Motor neuron (in vitro differentiated cells): ENCODE measurements around the gene CCDC157. TPM values are rescaled to one million over a fixed set of nuclear protein-coding genes. Genes with fewer than 3 reads are reported as not detected.

ENCODE experiments used
- ATAC-seq, 8 experiments: fragments of 200-7000 bp; cut with Tn5 transposase; replicated peaks in 6 of 8; 2 replicates each; pipeline ENCODE4 v1.8.0; 2021; ENCODE audit warnings: mild to moderate bottlenecking in 8 of 8, moderate library complexity in 8 of 8
- H3K27ac ChIP-seq, 2 donors: fragments of 250-450 bp; sonication (Bioruptor Pico); 2 replicates each; pipeline ENCODE4 v1.9.0; 2021; ENCODE audit warnings: antibody characterized with exemption in 2 of 2, mild to moderate bottlenecking in 2 of 2, moderate library complexity in 1 of 2
- H3K4me1 ChIP-seq, 2 donors: fragments of 250-450 bp; sonication (Bioruptor Pico); replicated peaks in 1 of 2; 2 replicates each; pipeline ENCODE4 v1.6.1; 2021; ENCODE audit warnings: antibody characterized with exemption in 2 of 2, mild to moderate bottlenecking in 2 of 2, moderate library complexity in 1 of 2
- H3K4me3 ChIP-seq, 5 donors: fragments of 250-450 bp; sonication (Bioruptor Pico); 2 replicates each; pipeline ENCODE4 v1.9.0; 2021; ENCODE audit warnings: antibody characterized with exemption in 5 of 5, mild to moderate bottlenecking in 5 of 5, moderate library complexity in 4 of 5
- WGBS, 10 experiments: fragments of 450-650 bp; shearing (Covaris generic); methylation state at CpG; one replicate each; pipeline ENCODE4 v1.0.0; 2022; 5-methylcytosine and 5-hydroxymethylcytosine counted together
- in situ Hi-C, 9 experiments: fragments of 400-800 bp; cut with MboI; loops; one replicate each; pipeline ENCODE4 v1.15.0; 2021; ENCODE audit warnings: low sequenced_read_pairs in 9 of 9, low pct_unique_long_range_greater_than_20kb in 2 of 9; ENCODE audit not compliant: unreplicated experiment in 9 of 9
- total RNA-seq, 8 experiments: library from RNA; unstranded; fragments of 300-600 nt; gene quantifications; 2 replicates each; pipeline versions ENCODE4 v1.2.3 to v1.2.4, GENCODE V29; 2022

Gene CCDC157
- total RNA-seq, 8 experiments from 2014 or later: 2.0 to 12.8 (median 3.9) TPM

DNA sequence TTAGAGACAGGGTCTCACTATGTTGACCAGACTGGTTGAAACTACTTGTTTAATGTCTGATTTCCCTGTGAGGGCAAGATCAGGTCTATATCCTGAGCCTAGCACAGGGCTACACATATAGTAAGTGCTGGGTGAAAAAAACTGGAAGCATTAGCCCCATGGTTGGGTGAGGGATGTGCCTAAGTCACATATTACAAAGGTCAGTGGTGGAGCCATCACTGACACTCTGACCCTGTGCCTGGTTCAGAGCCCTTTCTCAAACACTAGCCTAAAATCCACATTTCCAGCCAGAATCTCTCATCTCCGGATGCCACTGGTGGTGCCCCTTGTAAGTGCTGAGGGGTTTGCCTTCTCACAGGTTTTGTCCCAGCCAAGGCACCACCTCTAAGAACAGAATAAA is 39.0 kb upstream of the CCDC157 start:
- ATAC-seq: no peak
- in situ Hi-C loops: no loop called here
- Histone ChIP-seq H3K4me1 (no peaks in the 10 kb centered on the region), H3K4me3 (no peak overlapping the region), H3K27ac (no peak overlapping the region)
- 83 to 100% (median 100%) methylated on average over 1 of the region's 1 CpG; no CpG with 5 or more reads in 7 of the 10 experiments for WGBS, 10 experiments

DNA sequence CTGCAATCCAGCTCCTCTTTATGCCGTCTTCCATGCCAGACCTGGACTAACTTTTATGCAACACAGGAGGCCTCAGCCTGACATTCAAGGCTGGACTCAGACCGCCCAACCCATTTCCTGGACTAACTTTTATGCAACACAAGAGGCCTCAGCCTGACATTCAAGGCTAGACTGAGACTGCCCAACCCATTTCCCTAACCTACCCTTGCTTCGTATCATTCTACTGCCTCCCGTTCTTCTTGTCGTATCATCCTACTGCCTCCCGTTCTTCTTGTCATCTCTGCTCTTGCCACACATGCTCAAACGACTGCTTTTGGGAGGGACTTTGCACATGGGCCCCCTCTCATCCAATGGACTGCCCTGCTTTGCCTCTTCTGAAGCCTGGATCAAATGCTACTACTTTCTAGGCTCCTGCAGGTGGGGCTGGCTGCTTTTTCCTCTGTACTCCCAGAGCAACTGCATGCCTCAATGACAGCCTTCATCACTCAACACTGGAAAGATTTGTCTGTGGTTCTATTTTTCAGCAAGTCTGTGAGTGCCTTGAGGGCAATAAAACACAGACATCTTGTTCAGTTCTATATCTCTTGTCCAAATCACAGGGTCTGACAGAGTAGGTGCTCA is 37.9 kb upstream of the CCDC157 start:
- WGBS, 10 experiments: 29 to 86% (median 82%) methylated on average over 2 to 7 of the region's 7 CpGs; no CpG with 5 or more reads in 1 of the 10 experiments
- peak in 3 of 8 experiments; percentile 29 to 90 (median 88) for ATAC-seq

DNA sequence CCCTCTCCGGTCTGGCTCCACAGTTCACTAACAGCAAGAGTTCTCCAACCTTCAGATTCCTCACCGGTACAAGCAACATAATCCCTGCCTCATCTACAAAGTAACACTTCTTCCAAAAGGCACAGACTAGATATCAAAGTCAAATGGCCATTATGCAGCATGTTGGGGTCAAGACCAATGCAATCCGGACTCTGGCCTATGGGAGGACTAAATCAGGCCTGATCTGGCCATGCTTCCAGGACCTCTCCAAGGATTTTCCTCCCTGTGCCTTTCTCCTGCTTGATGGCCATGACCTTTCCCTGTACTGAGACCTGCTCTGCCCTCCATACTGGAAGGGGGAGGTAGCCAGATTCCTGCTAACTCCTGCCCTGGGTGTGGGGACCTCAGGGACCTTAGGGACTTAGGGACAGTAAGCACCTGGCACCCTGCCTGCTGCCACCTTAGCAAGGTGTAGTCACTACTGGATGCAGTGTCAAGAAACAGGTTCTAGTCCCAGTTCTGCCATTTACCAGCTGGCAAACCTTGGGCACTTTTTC is 36.7 kb upstream of the CCDC157 start:
- 70 to 100% (median 100%) methylated on average over 1 to 2 of the region's 3 CpGs; no CpG with 5 or more reads in 3 of the 10 experiments for WGBS, 10 experiments

More for the DNA sequence above, 37.9 kb upstream of the CCDC157 start:
- no peak overlapping the region for H3K4me3 ChIP-seq
- in situ Hi-C loops: no loop called here
- H3K27ac ChIP-seq: no peak overlapping the region
- no peaks in the 10 kb centered on the region for H3K4me1 ChIP-seq

DNA sequence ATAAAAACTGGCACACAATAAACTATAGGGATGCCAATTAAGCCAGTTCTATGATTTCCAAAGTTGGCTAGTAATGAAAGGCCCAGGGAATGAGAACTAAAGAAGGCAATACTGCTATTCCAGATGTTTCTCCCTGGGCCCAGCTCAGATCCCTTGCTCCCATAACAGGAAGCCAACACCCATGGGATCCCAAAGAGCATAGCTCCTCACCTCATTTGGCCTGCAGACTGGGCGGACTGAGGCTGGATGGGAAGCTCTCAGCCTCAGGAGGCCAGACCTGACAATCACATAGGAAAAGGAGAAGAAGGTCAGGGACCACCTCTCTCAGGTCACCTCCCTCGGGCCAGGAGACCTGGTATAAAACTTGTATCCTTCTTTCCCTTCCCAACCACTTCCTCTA is 35.3 kb upstream of the CCDC157 start:
- ATAC-seq: no peak
- WGBS, 10 experiments: 20 to 100% (median 82%) methylated on average over 1 to 2 of the region's 2 CpGs; no CpG with 5 or more reads in 4 of the 10 experiments
- in situ Hi-C loops: no loop called here

More for the DNA sequence above, 36.7 kb upstream of the CCDC157 start:
- ATAC-seq: no peak
- Histone ChIP-seq H3K27ac (no peak overlapping the region), H3K4me3 (no peak overlapping the region), H3K4me1 (peaks cover 3% of the 10 kb centered on the region in 2 donors)
- in situ Hi-C loops: no loop called here

DNA sequence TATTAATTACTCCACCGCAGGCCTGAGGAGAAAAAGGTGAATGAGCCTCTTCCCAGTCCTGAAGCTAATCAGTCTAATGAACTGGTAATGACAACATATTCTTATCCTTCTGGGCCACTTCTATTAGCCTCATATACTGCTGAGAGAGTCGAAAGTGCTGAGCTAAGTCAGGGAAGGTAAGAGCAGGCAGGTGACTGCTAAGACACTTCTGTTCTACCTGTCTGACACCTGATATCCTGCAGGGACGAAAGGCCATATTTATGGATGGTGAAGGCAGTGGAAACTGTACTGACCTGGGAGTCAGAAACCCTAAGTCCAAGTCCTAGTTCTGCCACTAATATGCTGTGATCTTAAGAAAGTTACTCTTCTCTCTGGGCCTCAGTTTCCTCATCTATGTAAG is 33.6 kb upstream of the CCDC157 start:
- Histone ChIP-seq H3K4me1 (peaks cover 14 to 15% of the 10 kb centered on the region in 2 donors), H3K4me3 (no peak overlapping the region), H3K27ac (no peak overlapping the region)
- ATAC-seq: no peak
- in situ Hi-C loops: no loop called here
- 83 to 100% (median 100%) methylated on average over 1 to 3 of the region's 3 CpGs; no CpG with 5 or more reads in 4 of the 10 experiments for WGBS, 10 experiments

More for the DNA sequence above, 35.3 kb upstream of the CCDC157 start:
- Histone ChIP-seq H3K4me3 (no peak overlapping the region), H3K27ac (no peak overlapping the region), H3K4me1 (peaks cover 10 to 11% of the 10 kb centered on the region in 2 donors)

DNA sequence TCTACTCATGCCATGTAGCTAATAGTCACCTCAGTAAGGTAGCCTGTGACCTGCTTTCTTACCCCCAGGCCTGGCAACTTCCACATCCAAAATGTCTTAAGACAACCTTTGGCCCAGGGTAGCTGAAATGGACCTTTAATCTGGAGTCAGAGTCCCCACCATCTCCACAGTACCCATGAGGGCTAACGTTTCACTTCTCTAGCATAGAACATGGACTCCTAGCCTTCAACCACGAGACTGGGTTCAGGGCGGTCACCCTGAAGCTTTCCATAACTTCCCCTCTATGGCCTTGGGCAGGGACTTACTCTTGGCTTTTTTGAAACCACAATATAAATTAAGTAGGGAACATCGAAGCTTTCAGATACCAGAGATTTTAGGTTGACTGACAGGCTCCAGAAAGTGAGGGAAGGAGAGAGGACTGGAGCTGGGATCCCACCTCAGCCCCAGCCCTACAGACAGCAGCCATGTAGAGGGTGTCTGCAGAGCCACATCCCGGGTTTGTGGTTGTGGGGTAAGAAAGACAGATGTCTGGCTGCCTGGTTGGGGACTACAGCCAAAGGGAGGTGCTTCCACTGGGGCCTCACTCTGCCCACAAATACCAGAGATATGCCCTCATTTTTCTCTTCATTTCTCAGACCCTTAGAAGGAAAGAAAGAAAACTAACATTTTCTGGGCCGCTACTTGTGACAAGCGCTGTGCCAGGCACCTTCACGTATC is 32.6 kb upstream of the CCDC157 start:
- no peak for ATAC-seq
- Histone ChIP-seq H3K27ac (no peak overlapping the region), H3K4me3 (no peak overlapping the region), H3K4me1 (peaks cover 14 to 15% of the 10 kb centered on the region in 2 donors)
- 0 to 100% (median 89%) methylated on average over 1 to 7 of the region's 8 CpGs; no CpG with 5 or more reads in 5 of the 10 experiments for WGBS, 10 experiments
- in situ Hi-C loops: no loop called here

DNA sequence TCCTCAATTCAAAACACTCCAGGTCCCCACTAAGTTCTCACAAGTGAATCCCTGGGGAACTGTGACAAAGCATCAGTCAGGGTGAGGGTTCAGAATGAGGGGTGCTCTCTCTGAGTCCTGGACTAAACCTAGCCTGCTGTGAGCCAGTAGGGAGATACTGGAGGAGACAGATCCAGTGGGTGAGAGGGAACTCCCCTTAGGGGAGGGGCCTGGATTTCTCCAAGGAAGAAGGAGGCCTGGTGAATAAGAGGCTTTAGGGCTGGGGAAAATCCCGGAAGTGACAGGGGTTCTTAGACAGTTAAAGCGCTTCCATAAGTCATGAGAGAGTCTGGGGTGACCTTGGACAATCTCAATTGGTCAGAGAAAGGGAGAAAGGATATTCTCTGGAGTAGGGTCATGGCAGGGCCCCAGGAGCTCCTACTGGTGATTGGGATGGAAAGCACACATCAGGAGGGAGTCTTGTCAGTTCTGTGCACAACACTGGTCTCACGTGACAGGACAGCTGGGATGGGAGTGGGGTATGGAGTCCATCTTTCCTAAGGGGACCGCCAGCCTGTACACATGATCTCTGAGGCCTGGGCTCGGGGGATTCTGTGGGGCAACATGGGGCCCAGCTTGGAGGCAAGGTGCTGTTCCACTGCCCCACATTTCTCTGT is 31.6 kb upstream of the CCDC157 start:
- in situ Hi-C loops: no loop called here
- Histone ChIP-seq H3K4me3 (peak overlapping the region in 2 of 5 donors; percentile 92 to 97), H3K4me1 (peaks cover 14 to 15% of the 10 kb centered on the region in 2 donors), H3K27ac (no peak overlapping the region)
- 0 to 60% (median 35%) methylated on average over 1 to 3 of the region's 5 CpGs; no CpG with 5 or more reads in 4 of the 10 experiments for WGBS, 10 experiments
- ATAC-seq: peak in 3 of 8 experiments; percentile 60 to 66 (median 63)

DNA sequence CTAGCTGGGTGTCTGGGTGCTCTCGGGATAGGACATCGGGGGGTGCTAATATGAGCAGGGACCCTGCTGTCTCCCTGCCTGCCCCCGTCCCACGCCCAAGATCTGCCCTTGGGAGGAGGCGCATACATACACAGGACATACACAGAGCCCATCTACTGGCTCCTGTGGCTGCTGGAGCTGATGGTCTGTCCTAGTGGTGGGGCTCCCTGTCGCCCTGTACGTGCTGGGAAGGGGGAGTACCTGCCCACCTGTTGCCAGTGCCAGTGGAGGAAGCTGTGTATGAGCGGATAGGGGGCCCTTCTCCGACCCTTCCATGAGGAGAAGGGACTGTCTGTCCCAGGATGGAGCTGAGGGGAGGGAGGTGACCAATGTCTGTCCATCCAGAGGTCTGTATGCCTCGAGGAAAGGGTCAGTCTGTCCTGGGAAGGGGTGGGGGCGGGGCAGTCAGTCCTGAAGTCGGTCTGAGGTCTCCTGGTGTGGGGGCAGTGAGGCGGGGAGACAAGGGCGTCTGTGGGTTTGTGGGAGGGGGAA is 31.0 kb upstream of the CCDC157 start:
- WGBS, 10 experiments: 60% methylated on average over 2 of the region's 14 CpGs; no CpG with 5 or more reads in 9 of the 10 experiments
- no peak for ATAC-seq
- no peak overlapping the region for H3K27ac ChIP-seq
- peak overlapping the region; percentile 70 to 99 (median 92) for H3K4me3 ChIP-seq
- H3K4me1 ChIP-seq: peaks cover 14 to 15% of the 10 kb centered on the region in 2 donors
- in situ Hi-C loops: no loop called here

DNA sequence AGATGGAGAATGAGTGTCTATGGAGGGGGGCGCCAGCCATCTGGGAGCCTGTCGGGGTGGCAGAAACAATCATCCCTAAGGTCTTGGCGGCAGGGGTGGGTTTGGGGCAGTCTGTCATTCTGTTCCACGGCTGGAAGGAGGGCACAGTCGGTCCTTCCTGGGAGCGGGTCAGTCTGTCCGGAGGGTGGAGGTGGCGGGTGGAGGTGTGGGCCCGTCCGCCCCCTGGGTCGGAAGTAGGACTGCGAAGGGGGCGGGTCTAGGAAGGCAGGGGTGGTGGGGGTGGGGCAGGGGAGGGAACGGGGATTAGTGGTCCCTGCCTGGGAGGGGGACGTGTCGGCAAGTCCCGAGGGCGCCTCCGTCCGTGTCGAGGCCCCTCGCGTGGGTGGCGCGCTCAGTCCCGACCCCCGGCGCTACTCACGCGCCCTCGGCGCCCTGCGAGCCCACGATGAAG is 30.5 kb upstream of the CCDC157 start:
- Histone ChIP-seq H3K4me3 (peak overlapping the region; percentile 70 to 99 (median 92)), H3K4me1 (peaks cover 14 to 15% of the 10 kb centered on the region in 2 donors), H3K27ac (peak overlapping the region; percentile 57 to 81)
- whole genome bisulfite sequencing, 10 experiments: no CpG with 5 or more reads among the region's 34 CpGs
- in situ Hi-C loops: no loop called here
- peak; percentile 20 to 47 (median 40) for ATAC-seq

DNA sequence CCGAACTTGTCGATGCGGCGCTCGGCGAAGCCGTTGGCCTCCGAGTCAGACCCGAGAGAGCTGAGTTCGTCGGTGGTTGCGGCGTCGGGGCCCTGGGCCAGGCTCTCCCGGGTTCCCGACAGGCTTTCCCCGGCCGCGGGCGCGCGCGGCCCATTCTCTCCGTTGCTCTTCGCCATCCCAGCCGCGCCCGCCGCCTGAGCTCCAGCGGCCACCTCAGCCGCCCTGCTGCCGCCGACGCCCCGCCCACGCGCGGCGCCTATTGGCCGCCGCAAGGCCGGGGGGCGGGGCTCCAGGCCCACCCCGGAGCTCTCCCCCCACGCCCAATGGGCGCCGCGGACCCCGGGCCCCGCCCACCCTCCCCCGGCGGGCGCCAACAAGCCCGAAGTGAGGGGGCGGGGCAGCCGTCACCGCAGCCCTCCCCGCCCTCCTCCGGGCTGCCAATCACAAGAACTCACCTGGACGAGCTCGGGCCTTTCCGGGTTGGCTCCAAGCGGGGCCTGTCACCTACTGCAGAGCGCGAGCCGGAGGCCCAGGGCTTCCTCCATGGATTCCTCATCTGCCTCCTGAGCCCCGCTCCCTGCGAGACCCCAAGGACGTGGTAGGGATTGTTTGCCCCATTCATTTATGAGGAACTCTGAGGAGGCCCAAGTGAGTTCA is 30.0 kb upstream of the CCDC157 start, which contains the start of gene TBC1D10A:
Gene TBC1D10A (minus strand): TSS at position 236 of the 657 bp plus-strand sequence. CDS start 60 bp downstream, at position 176.
- peaks cover 14 to 15% of the 10 kb centered on the region in 2 donors for H3K4me1 ChIP-seq
- peak; percentile 74 to 95 (median 93) for ATAC-seq
- peak within 1 kb of the TSS; percentile 57 to 81 for H3K27ac ChIP-seq
- 0% methylated on average over 3 of the region's 69 CpGs; no CpG with 5 or more reads in 9 of the 10 experiments for WGBS, 10 experiments
- peak within 1 kb of the TSS; percentile 70 to 99 (median 92) for H3K4me3 ChIP-seq
- in situ Hi-C loops: no loop called here

DNA sequence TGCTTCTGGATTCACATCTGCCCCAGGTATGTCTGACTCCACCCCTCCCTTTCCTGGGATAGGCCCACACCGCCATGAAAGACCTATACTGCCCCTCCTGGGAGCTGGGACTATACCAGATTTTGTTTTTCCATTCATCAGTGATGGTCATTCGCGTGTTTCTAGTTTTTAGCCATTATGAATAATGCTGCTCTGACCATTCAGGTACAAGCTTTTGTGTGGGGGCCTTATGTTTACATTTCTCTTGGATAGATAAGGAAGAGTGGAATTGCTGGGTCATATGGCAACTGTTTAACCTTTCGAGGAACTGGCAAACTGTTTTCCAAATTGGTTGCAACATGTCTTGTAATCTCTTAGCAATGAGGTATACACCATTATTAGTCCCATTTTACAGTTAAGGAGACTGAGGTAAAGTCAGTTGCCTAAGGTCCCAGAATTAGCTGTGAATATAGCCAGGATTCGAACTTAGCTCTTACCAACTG is 28.9 kb upstream of the CCDC157 start:
- H3K4me3 ChIP-seq: no peak overlapping the region
- H3K4me1 ChIP-seq: peaks cover 14 to 15% of the 10 kb centered on the region in 2 donors

More for the DNA sequence above, 28.9 kb upstream of the CCDC157 start:
- H3K27ac ChIP-seq: no peak overlapping the region
- WGBS, 10 experiments: 47 to 100% (median 85%) methylated on average over 2 to 4 of the region's 5 CpGs; no CpG with 5 or more reads in 3 of the 10 experiments
- in situ Hi-C loops: no loop called here
- ATAC-seq: no peak
